Measurements from ENCODE around the gene TRABD2A.
"Not testable (repeated sequence)": the region's sequence is repeated elsewhere in the genome, so short reads cannot be mapped to it uniquely, and the experiment has no call there.

Gene TRABD2A

GRCh38 chr2:84878896-84879583 is 1.8 kb downstream of the TRABD2A start:
- DNase-seq: no peak

- no peak for DNase-seq
Measured at GRCh38 chr2:84878459-84878858, 2.4 kb downstream of the TRABD2A start.

DNA sequence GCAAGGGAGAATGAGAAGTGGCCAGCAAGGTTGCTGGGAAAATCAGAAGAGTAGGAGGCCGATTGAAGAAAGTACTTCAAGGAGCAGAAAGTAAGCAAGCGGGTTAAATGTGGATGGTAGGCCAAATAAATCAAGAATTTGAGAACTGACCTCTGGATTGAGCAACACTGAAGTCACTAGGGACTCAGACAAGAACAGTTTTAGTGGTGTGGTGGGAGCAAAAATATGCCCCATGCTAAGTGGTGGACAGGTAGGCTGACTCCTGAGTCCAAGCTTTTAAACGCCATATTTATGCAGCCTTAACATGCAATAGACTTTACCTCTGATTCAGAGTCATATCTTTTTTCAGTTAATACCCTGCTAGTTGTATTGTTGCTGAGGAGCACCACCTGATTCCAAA is 4.5 kb downstream of the TRABD2A start:
- no peak for DNase-seq

GRCh38 chr2:84875619-84876018 is 5.3 kb downstream of the TRABD2A start:
- not testable (repeated sequence) for DNase-seq

DNA sequence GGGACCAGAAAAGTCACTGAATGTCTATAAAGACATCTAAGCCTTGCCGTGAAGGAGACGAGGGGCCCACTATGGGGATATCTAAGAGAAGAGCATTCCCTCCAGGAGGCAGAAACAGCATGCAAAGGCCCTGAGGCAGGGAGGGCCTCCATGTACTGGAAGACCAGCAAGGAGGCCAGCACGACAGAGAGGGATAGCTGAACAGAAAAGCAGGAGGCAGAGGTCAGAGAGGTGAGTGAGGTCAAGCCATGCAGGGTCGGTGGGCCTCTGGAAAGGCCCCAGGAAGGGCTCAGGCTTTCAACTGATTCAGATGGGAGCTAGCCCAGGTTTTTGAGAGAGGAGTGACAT is 5.7 kb downstream of the TRABD2A start:
- no peak for DNase-seq

- DNase-seq: no peak
Measured at GRCh38 chr2:84874381-84875212, 6.3 kb downstream of the TRABD2A start.

- DNase-seq: no peak
Measured at GRCh38 chr2:84873350-84873749, 7.5 kb downstream of the TRABD2A start.

- not testable (repeated sequence) for DNase-seq
Measured at GRCh38 chr2:84872691-84873090, 8.2 kb downstream of the TRABD2A start.

DNA sequence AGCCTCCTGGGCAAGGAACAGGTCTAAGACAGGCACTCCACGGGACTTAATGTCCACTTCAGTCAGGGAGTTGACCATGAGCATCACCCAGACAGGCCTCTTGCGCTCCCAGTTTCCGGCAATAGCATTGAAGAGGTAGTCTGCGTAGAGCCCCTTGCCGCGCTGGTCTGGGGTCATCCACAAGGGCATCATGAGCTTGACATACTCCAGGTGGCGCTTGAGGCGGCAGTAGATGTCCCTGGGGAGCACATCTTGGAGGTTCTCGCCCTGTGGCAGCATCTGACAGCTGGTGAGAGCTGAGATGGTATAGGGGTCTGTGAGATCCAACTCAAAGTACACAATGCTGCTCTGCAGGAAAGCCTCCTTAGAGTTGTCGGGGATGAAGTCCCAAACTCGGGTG is 10.6 kb downstream of the TRABD2A start:
- no peak for DNase-seq

DNA sequence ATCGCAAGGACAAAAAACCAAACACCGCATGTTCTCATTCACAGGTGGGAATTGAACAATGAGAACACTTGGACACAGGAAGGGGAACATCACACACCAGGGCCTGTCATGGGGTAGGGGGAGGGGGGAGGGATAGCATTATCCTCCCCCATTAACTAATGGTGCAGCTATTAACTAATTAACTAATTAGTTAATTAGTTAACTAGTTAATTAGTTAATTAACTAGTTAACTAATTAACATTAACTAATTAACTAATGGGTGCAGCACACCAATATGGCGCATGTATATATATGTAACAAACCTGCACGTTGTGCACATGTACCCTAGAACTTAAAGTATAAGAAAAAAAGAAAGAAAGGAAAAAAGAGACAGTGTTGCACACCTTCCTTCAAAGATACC is 12.6 kb downstream of the TRABD2A start:
- DNase-seq: not testable (repeated sequence)

DNA sequence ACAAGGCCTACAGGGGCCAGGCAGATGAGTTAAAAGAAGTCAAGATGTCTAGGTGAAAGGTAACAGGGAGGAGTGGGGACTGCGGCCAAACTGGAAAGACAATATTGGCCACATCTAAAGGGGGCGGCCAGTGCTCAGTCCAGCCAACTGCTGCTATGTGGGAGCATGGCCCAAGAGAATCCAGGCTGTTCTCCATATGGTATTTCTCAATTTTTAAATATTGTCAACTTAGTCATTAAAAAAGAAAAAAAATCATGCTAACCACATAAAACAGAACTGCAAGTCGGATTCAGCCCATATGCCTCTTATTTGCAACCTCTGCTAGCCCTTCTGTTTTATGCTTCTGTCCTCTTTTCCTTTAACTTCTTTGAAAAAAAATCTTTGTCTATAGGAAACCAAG is 14.8 kb downstream of the TRABD2A start:
- no peak for DNase-seq

GRCh38 chr2:84865181-84865783 is 15.6 kb downstream of the TRABD2A start:
- DNase-seq: no peak

DNA sequence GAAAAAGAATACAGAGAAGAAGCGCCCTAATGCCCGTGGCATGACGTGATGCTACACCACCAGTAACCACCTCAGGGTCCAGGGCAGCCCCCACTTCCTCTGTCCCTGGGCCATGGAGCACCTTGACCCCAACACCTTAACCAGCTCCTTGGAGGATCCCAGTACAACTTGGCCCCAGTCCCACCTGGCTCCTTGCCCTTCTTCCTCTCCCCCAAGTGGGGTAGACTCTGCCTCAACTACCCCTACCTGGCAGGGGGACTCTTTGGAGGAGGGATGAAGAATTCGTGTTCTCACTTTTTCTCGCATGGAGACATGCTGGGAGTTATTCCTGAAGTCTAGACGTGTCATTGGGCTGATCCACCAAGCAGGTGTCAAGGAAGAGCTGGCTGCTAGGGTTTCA is 18.9 kb downstream of the TRABD2A start:
- DNase-seq: no peak

DNA sequence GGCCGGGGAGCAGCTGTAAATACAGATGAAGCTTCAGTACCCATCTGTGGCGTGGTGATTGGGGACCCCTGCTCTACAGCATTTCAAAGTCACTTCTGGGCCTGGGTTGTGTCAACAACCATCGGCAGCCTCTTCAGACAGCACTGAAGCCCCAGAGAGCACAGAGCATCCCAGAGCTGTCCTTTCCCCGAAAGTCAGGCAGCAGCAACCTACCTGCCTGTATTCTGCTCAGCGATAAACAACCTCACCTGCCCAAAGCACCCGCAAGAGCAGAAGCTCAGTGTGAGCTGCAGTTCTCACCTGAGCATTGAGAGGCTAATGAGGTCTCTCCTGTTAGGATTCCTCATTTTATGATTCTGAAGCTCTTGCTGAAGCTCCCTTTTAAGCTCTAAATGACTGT is 19.3 kb downstream of the TRABD2A start:
- no peak for DNase-seq

- no peak for DNase-seq
Measured at GRCh38 chr2:84858937-84859336, 21.9 kb downstream of the TRABD2A start.

- no peak for DNase-seq
Measured at GRCh38 chr2:84858123-84858522, 22.8 kb downstream of the TRABD2A start.

GRCh38 chr2:84857566-84857965 is 23.3 kb downstream of the TRABD2A start:
- no peak for DNase-seq

- no peak for DNase-seq
Measured at GRCh38 chr2:84856787-84857186, 24.1 kb downstream of the TRABD2A start.

DNA sequence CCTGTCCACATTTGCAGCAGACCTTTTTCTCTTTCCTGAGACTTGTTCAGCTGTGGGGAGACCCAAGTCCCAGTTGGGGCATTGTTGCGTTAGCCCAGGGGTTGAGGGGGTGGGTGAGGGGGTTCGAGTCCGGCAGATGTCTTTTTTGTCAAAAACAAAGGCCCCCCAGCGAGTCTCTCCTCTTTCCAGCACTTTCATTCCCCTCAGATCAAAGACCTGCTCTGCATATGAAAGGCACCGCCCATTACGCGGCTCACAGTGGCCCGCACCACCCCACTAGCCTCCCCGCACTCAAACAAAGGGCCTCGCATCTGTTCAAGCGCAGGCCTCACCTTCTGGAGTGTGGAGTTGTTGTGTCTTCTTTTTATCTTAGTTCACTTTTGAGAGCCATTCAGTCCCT is 25.2 kb downstream of the TRABD2A start:
- no peak for DNase-seq

DNA sequence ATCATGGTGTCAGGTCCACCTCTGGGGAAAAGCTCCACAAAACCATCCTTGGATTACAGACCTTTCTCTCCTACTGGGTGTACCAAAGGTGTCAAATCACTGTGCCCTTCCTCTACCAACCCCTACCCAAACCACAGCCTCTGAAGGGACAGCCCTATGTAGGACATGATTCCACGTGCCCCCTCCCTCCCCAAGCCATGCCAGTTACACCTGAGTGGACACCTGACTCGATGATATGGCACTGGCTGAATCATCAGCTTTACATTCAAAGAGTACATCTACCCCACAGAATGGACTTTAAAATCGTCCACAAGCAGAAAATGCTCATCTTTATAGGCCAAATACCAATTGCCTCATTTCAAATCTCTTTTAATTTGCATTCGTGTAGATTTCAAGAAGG is 26.0 kb downstream of the TRABD2A start:
- DNase-seq: no peak

DNA sequence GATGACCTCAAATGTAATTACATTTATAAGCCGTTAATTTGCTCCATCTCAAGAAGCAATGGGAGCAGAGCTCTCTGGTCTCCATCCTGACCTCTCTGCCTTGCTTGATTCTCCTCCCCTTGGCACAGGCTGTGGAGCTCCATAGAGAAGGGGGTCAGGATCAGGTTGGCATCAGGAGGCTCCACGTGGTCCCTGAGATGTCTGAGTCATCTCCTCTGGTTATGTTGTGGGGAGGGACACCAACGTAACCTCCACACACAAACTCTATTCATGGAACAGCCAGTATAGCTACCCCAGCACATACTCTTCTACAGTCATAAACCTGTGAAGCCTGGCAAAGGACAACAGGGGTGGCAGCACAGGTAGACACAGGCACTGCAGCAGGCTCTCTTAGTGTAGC is 29.0 kb downstream of the TRABD2A start:
- no peak for DNase-seq

- DNase-seq: no peak
Measured at GRCh38 chr2:84850471-84850870, 30.4 kb downstream of the TRABD2A start.

DNA sequence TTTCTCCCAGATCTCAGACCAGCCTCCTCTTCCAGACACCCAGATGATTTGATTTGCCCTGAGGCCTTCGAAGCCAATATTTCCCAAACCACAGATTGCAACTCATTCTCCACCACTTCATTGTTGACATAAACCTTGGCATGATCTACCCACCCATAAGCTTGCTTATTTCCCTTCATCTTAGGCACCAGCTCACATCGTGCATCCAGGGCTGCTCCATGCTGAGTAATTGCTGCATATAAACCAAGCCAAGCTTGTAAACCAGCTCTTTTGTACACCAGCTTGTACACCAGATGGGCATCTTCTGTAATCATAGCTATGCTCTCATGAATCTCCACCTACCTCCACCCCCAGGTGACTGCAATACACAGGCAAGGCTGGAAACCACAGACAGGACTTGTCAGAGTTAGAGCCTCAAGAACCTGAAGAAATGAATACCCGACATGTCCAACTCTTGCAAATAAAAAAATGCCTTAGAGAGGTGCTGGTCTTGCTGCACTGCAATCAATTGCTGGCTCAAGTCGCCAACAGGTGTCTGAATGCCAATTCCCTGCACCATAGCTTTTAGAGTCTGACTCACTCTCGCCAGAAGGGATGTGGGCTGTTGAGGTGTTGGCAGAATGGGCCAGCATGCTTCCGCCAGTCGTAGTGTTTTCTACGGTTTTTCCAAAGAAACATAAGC is 31.5 kb downstream of the TRABD2A start:
- no peak for DNase-seq
